HG03159 (cell line): ENCODE measurements around the gene DLG1.
"Not testable (repeated sequence)": the region's sequence is repeated elsewhere in the genome, so short reads cannot be mapped to it uniquely, and the experiment has no call there.

Experiments used
- ATAC-seq: cut with Tn5 transposase; IDR thresholded peaks from one replicate; pipeline ENCODE4 v1.9.1; 2021; ENCODE audit warnings: mild to moderate bottlenecking, moderate library complexity; ENCODE audit not compliant: unreplicated experiment

The DLG1 gene

DNA sequence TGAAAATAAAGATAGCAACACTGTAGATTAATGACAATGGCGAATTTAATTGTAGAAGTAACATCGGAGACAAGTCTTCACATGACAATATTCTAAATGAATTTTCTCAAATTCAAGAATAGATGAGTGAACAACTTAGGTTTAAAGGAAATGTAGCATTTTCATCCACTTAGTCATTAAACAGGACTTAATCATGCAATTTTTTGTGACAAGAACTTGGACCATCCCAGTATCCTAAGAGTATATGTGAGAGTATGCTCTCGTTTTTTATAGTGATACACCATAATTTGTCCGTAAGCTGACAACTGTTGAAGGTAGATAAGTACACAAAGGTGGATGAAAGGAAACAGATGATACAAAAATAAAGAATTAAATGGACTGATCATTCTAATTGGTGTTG is 81.5 kb downstream of the DLG1 start:
- no peak for ATAC-seq

DNA sequence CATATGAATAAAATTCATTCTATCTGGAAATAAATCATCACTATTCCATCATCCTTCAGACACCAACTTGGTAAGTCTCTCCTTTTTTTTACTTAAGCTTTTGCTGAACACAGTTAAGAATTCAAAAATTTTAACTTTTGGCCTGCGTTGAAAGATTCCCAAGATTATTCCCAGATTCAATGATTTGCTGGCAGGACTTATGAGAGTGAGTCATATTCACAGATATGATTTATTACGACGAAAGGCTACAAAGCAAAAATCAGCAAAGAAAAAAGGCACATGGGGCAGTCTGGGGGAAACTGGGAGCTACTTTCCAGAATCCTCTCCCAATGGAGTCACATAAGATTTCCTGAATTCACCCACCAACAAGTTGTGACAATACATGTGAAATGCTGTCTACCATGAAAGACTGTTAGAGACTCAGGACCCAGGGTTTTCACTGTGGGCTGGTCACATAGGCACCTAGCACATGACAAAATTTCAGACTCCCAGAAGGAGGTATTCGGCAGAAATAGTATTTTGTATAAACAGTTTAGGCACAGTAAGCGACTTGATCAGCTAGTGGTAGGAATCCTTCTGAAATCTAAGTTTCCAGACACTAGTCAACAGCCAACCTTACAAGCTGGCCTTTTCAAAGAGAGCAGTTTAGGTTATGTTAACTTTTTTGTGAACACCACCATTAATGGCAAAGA is 82.1 kb downstream of the DLG1 start:
- no peak for ATAC-seq

DNA sequence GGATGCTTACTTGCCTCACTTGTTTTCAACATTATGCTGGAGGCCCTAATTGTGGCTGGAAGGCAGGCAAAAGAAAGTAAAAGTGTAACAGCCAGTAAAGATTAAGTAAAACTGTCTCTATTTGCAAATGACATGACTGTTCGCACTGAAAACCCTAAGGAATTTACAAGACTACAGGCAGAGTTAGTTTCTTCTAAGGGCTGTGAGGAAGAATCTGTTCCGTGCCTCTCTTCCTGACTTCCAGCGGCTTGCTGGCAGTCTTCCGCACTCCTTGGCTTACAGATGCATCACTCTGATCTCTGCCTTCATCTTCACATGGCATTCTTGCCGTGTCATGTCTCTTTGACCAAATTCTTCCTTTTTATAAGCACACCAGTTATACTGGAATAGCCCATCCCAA is 86.1 kb downstream of the DLG1 start:
- ATAC-seq: no peak

DNA sequence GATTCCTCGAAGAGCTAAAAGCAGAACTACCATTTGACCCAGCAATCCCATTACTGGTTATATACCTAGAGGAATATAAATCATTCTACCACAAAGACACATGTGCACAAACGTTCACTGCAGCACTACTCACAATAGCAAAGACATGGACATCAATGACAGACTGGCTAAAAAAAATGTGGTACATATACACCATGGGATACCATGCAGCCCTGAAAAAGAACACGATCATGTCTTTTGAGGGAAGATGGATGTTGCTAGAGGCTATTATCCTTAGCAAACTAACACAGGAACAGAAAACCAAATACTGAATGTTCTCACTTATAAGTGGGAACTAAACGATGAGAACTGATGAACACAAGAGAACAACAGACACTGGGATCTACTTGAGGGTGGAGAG is 86.7 kb downstream of the DLG1 start:
- ATAC-seq: not testable (repeated sequence)

DNA sequence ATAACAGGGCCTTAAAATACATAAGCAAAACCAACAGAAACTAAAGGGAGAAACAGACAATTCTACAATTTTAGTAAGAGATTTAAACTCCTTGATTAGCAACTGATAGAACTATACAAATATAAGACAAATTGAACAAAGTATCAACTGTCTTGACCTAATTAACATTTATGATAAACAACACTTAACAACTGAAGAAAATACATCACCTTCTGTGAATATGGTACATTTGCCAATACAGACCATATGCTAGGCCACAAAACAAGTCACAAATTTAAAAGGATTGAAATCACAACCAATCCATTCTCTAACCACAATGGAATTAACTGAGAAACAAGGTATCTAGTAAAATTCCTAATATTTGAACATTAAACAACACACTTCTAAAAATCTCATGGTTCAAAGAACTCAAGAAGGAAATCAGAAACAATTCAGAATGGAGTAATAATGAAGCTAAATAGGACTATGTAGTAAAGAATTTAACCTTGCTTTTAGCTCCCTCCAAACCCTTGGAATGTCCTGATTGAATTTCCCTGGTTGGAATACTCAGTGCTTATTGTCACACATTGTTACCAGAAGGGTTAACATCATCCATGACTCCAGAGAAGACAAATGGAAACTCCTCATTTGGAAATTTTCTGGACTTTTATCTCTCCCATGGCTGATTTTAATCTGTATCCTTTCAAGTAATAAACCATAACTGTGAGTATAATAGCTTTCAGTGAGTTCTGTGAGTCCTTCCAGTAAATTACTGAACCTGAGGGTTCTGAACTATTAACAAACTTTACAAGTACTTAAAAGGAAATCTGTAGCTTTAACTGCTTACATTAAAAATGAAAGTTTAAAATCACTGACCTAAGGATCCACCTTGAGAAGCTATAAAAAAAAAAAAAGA is 88.8 kb downstream of the DLG1 start:
- no peak for ATAC-seq

DNA sequence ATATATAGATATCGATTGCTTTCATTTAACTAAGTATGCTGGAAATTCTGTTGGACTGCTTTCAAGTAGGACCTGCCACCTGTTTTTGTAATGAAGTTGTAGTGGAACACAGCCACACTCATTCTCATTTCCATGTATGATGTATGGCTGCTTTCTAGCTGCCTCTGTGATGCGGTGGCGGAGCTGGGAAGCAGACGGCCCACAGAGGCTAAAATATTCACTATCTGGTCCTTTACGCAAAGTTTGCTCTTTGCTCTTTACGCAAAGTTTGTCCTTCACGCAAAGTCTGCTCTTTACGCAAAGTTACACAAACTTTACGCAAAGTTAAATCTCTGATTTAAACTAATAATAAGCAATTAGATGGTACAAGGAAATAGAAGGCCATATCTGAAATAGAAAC is 91.5 kb downstream of the DLG1 start:
- ATAC-seq: no peak

DNA sequence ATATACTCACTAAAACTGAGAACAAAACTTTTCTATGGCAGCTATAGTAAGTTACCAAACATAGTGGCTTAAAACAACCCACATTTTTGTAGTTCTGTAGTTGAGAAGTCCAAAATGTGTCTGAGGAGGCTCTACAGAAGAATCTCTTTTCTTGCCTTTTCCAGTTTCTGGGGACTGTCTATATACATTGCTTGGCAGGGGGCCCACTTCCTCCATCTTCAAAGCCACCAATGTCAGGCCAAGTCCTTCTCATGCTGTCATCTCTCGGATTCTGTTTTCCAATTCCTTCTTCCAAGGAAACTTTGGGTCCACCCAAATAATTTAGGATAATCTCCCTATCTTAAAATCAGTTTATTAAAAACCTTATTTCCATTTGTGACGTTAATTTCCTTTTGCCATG is 92.7 kb downstream of the DLG1 start:
- ATAC-seq: no peak

DNA sequence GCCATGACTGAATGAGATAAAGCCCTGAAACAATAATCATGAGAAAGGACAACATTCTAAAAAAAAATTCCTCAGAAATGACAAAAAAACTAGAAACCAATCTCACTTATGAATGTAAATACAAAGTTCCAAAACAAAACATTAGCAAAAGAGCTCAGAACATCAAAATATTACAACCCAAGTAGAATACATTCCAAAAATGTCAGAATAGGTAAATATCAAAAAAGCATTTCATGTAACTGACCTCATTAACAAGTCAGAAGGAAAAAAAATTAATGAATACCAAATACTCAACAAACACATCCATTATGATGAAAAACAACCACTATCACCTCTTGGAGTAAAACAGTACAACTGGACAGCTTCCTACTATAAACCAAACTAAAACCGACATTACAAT is 93.1 kb downstream of the DLG1 start:
- ATAC-seq: no peak

DNA sequence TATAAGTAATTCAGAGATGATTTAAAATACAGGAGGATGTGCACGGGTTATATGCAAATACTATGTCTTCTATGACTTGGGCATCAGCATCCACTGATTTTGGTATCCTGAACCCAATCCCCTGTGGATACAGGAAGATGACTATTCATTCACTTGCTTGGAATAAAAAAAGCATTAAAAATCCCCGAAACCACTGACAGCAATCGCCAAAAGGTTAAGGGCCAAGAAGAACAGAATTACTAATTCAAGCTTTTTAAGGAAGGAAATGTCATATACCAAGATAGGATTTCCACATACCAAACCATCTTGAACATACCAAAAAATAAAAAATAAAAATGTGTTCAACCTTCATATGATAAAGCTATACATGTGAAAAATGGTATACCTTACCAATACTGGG is 93.7 kb downstream of the DLG1 start:
- ATAC-seq: no peak

DNA sequence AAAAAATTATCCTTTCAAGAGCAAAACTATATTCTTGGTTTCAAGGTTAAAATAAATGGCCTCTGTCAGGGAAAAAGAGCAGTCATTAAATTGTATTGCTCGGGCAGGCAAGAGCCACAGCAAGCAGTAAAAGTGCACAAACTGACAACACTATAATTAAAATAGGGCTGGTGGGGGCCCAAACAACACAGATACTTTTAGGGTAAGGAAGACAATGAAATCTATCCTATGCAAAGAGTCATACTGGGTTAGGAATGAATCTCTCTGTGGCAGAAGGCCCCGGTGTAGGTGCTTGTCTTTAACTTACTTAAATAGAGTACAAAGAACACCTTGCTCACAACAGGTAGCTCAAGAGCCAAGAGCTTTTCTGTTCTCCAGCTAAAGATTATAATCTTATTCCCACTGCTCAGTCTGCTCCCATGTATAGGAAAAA is 94.7 kb downstream of the DLG1 start:
- no peak for ATAC-seq

DNA sequence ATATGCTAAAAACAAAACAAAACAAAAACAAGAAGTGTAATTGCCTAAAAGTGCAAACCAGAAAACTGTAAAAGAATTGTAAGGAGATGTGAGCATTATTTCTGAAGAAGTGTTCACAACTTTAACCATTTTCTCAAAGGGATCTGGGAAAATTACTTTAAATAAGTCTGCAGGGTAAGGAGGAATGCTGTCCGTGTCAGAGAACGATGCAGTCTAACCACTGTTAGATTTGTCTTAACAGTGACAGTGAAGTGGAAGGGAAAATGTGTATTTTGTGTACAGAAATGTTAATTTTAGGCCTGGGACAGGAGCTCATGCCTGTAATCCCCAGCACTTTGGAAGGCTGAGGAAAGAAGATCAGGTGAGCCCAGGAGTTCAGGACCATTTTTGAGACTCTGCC is 95.7 kb downstream of the DLG1 start:
- no peak for ATAC-seq

DNA sequence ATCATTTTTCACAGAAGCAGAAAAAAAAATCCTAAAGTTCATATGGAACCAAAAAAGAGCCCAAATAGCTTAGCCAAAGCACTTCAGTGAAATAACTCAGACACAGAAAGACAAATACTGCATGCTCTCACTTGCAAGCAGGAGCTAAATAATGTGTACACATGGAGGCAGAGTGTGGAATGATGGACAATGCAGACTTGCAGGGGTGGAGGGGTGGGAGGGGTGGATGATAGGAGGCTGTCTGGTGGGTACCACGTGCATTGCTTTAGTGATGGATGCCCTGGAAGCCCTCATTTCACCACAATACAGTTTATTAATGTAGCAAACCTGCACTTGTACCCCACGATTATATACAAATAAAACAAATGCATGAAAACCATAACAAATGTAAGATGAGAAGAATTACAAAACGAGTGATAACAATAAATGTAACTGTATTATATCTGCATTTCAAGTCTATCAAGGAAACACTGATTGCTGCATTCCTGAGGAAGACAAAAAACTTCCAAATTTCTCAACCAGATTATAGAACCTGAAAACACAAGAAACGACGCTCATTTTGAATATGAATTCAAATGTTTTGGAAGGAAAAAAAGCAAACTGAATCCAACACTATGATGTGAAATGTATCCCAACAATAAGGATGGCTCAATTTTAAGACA is 96.5 kb downstream of the DLG1 start:
- ATAC-seq: no peak

DNA sequence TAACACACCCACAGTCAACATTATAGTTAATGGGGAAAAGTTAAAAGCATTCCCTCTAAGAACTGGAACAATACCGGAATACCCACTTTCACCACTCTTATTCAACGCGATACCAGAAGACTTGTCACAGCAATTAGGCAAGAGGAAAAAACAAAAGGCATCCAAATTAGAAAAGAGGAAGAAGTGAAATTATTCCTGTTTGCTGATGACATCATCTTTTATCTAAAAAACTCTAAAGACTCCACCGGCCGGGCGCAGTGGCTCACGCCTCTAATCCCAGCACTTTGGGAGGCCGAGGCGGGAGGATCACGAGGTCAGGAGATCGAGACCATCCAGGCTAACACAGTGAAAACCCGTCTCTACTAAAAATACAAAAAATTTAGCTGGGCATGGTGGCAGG is 97.6 kb downstream of the DLG1 start:
- ATAC-seq: not testable (repeated sequence)

DNA sequence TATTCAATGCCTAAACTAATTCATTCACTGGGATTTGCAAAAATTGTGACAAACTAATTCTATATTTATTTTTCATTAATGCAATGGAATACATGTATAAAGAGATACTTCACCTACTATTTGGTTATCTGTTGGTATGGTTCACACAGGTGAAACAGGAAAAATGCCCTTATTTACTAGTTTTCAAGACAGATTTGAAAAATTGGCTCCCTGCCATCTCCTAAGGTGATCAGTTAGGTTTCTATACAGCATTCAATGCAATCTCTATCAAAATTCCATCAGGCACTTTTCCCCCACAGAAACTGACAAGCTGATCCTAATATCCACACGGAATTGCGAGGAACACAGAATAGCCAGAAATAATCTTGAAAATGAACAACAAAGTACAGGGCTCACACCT is 101.1 kb downstream of the DLG1 start:
- ATAC-seq: no peak

DNA sequence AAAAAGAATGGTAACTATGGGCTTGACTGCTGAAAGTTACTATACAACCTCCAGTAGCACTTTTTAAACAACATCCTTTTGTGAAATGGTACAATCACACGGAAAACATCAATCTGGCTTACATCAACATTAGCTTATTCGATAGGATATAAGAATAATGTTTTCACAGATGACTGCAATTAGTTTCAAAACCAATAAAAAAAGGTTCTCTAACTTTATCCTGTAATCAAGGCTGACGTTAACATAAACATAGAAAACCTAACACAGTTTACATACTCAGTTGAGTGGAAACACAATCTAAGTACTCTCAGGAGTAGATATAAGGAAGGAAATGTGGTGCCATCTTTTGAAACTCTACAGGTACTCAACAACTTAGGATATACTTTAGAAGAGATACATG is 102.2 kb downstream of the DLG1 start:
- no peak for ATAC-seq

DNA sequence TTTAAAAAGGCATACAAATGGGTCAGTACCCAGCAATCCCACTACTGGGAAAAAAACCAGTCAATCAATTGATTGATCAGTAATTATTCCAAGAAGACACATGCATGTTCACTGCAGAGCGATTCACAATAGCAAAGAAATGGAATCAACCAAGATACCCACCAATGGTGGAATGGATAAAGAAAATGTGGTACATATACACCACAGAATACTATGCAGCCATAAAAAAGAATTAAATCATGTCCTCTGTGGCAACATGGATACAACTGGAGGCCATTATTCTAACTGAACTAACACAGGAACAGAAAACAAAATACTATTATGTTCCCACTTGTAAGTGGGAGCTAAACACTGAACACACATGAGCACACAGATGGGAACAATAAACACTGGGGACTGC is 103.1 kb downstream of the DLG1 start:
- ATAC-seq: no peak

DNA sequence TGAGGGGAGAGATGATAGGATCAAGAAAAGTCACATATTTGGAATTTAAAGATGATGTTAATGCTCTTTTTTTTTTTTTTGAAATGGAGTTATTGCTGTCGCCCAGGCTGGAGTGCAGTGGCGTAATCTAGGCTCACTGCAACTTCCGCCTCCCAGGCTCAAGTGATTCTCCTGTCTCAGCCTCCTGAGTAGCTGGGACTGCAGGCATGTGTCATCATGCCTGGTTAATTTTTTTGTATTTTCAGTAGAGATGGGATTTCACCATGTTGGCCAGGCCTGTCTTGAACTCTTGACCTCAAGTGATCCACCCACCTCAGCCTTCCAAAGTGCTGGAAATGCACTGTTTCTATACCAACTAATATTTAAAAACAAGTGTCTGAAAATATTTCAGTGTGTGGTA is 104.7 kb downstream of the DLG1 start:
- ATAC-seq: not testable (repeated sequence)

DNA sequence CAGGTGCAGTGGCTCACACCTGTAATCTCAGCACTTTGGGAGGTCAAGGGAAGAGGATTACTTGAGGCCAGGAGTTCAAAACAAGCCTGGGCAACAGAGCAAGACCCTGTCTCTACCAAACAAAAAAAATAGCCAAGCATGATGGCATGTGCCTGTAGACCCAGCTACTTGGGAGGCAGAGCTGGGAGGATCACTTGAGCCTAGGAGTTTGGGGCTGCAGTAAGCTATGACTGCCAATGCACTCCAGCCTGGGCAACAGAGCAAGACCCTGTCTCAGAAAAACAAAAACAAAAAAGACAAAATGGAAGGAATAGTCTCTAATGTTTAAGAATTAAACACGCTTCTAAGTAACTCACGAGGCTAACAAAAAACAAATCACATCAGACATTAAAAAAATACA is 106.5 kb downstream of the DLG1 start:
- no peak for ATAC-seq

DNA sequence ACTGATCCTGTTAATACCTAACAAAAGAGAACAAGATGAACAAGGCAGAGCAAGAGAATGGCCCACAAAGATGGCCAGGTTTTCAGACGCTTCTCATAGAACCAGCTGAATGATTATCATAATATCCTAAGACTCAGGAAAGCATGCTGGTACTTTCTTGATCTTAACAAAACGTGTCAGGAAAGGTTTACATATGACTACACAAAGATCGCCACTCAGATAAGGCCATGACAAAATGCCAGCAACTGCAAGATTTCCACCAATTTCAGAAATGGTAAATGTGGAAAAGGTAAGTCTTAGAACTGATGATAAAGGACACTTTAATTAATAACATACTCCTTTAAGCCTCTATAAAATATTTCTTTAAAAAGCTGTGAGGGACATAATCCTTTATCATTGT is 108.8 kb downstream of the DLG1 start:
- ATAC-seq: no peak

DNA sequence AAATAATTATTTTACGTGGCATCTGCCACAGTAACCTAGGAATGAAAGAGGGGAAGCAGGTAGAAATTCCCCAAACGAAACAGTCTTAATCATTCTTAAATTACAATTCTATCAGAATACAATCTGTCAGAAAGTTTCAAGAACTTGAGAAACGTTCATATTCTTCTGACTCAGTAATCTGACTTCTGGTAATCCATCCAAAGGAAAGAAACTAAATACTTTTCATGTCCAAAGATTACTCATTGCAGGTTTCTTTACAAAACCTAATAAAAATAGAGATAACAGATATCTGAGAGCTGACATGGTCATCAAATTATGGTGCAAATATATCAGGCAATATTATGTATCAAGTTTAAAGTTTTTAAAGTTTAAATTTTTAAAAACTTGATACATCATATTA is 109.4 kb downstream of the DLG1 start:
- ATAC-seq: no peak

DNA sequence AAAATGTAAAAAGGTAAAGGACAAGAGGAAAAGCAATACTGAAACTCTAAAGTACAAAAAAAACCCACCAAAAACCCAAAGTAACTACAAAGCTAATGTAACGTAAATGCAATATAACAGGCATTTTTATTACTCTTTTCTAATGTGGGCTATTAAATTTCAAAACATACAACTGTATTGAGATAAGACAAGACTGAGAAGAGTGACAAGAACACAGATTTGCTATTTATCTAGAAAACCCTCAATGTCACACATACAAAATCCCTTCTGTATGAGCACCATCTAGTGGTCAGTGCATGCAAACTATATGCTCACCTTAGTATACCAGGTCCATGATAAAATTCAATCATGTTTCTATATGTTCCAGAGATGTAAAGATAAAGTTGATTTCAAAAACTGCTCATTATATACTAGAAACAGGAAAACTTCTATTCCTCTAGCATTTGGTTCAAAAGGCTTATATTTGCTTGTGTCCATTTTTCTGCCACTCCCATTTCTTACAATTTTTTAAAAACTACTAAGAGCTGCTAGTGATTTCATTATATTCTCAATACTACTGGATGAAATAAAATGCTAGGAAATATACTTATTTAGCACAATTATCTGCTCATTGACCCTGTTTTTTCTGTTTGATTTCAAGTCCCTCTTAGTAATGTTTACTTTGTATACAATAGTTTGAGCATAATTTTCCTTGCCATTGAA is 111.4 kb downstream of the DLG1 start:
- no peak for ATAC-seq
